Panc1 (cell line): ENCODE results near the gene CCDC83. TPM values are rescaled to one million over a fixed set of nuclear protein-coding genes. Genes with fewer than 3 reads are reported as not detected.

Experiments
- ATAC-seq: fragments of 200-7000 bp; cut with Tn5 transposase; 2 replicates; pipeline ENCODE4 v1.9.1; 2020; ENCODE audit warnings: mild to moderate bottlenecking, moderate library complexity
- BruUV-seq: library from RNA; stranded (reverse); fragments of 400-500 nt; replicated peaks from 2 replicates; lab custom pipeline; 2021; lab: Mats Ljungman, UMichigan
- CTCF ChIA-PET: fragments of 300-600 bp; sonication (Branson Sonifier 250); formaldehyde crosslinking; loops from one replicate; lab custom pipeline; 2022; ENCODE audit warnings: antibody characterized with exemption; lab: Charles Lee
- POLR2A ChIA-PET: fragments of 300-600 bp; sonication (Branson Sonifier 250); formaldehyde crosslinking; loops from one replicate; lab custom pipeline; 2022; ENCODE audit warnings: antibody characterized with exemption; lab: Charles Lee
- DNase-seq: peaks from one replicate; pipeline ENCODE4 v3.0.0-alpha.2; 2010; ENCODE audit warnings: low read depth, low spot score
- H3K27ac ChIP-seq: 2 replicates; pipeline ENCODE4 v1.5.1; 2011; ENCODE audit warnings: mild to moderate bottlenecking, low read length, inconsistent platforms
- H3K27me3 ChIP-seq: fragments of 200-500 bp; sonication (Bioruptor generic); 2 replicates; pipeline ENCODE4 v1.6.0; 2014; ENCODE audit warnings: low read length, inconsistent platforms; ENCODE audit not compliant: control insufficient read depth, insufficient read depth
- H3K36me3 ChIP-seq: fragments of 200-500 bp; sonication (Bioruptor generic); 2 replicates; pipeline ENCODE4 v1.5.1; 2014; ENCODE audit warnings: inconsistent platforms, mild to moderate bottlenecking, low read length, moderate library complexity; ENCODE audit not compliant: control insufficient read depth, insufficient read depth
- H3K4me1 ChIP-seq: 2 replicates; pipeline ENCODE4 v1.5.1; 2011; ENCODE audit warnings: inconsistent platforms, mild to moderate bottlenecking, low read length, moderate library complexity; ENCODE audit not compliant: control insufficient read depth, insufficient read depth
- H3K4me3 ChIP-seq, 2 experiments: 2 replicates each; pipeline ENCODE4 v1.5.1; 2011 to 2012; ENCODE audit warnings: low read depth in 2 of 2, low read length in 2 of 2, mild to moderate bottlenecking in 2 of 2, inconsistent platforms in 1 of 2, moderate library complexity in 1 of 2
- H3K9me3 ChIP-seq: fragments of 200-500 bp; sonication (Bioruptor generic); 2 replicates; pipeline ENCODE4 v1.5.1; 2014; ENCODE audit warnings: low read depth, mild to moderate bottlenecking, inconsistent platforms, low read length, moderate library complexity; ENCODE audit not compliant: control insufficient read depth, insufficient read depth
- CTCF ChIP-seq: fragments of 450-650 bp; IDR thresholded peaks from 2 replicates; pipeline ENCODE4 v1.5.1; 2017; ENCODE audit warnings: mild to moderate bottlenecking
- POLR2AphosphoS5 ChIP-seq: IDR thresholded peaks from 2 replicates; pipeline ENCODE4 v1.6.1; 2012; ENCODE audit warnings: mild to moderate bottlenecking, low read depth, low read length, moderate library complexity
- REST ChIP-seq, 2 experiments: IDR thresholded peaks; 2 replicates each; pipeline ENCODE4 v1.6.1; 2011 to 2012; ENCODE audit warnings: low read depth in 2 of 2, control low read depth in 1 of 2, low read length in 1 of 2, mild to moderate bottlenecking in 1 of 2, moderate library complexity in 1 of 2; ENCODE audit not compliant: insufficient read depth in 1 of 2
- SIN3A ChIP-seq: IDR thresholded peaks from 2 replicates; pipeline ENCODE4 v1.6.1; 2012; ENCODE audit warnings: low read depth, mild to moderate bottlenecking, low read length, moderate library complexity, borderline replicate concordance; ENCODE audit not compliant: insufficient read depth
- TCF7L2 ChIP-seq: IDR thresholded peaks from 2 replicates; pipeline ENCODE4 v1.6.1; 2011; ENCODE audit warnings: mild to moderate bottlenecking, low read depth, low read length, inconsistent platforms
- in situ Hi-C: cut with HindIII; loops from 2 replicates; pipeline ENCODE4 v1.10.0; 2016; ENCODE audit warnings: low sequenced_read_pairs, low pct_unique_long_range_greater_than_20kb
- intact Hi-C: fragments of 100-400 bp; cut with micrococcal nuclease; formaldehyde crosslinking; loops from one replicate; pipeline ENCODE4 v1.10.0; 2022; ENCODE audit not compliant: unreplicated experiment
- total RNA-seq: library from RNA; stranded (reverse); gene quantifications from one replicate; pipeline ENCODE4 v1.2.1, GENCODE V29; 2021; ENCODE audit not compliant: unreplicated experiment

The CCDC83 gene
- total RNA-seq, 1 experiment from 2014 or later = not detected

DNA sequence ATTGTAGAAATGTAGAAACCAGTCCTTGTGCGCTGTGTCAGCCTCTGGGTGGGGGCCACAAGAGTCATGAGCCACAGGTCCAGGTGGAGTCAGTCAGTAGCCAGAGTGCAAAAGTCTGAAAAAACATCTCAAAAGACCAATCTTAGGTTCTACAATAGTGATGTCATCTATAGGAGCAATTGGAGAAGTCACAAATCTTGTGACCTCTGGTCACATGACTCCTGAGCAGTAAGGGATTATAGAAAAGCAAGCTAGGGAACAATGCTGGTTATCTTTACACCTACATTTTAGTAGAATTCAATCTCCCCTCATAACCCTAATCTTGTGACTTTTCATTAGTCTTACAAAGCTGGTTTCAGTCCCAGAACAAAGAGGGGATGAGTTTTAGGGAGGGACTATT lies 82.7 kb downstream of the CCDC83 start:
- Histone ChIP-seq H3K4me3 (no peak overlapping the region), H3K27ac (no peak overlapping the region), H3K36me3 (no peaks in the 10 kb centered on the region), H3K9me3 (no peaks in the 10 kb centered on the region), H3K4me1 (no peaks in the 10 kb centered on the region), H3K27me3 (no peaks in the 10 kb centered on the region)
- CTCF ChIA-PET = no interaction called here
- TF ChIP-seq SIN3A (no peak), TCF7L2 (no peak), POLR2AphosphoS5 (no peak), CTCF (no peak), REST (IDR thresholded peaks at IDR 0.05; ENCODE audit: insufficient read depth in 1 of 2, low read depth in 2 of 2, low read length in 1 of 2) (no peak)
- ATAC-seq (no peak), DNase-seq (no peak)
- intact Hi-C loops (no loop called here), in situ Hi-C loops (no loop called here)
- BruUV-seq = no TSS peak
- POLR2A ChIA-PET = no interaction called here

- POLR2A ChIA-PET = interaction anchor here (0.7 kb wide), 1 partner anchor 217 kb away, joined by 3 read pairs; no protein-coding TSS in a partner anchor
- in situ Hi-C loops = no loop called here
Measured at GRCh38 chr11:85939099-85940015, 84.2 kb downstream of the CCDC83 start.

More at GRCh38 chr11:85939099-85940015, 84.2 kb downstream of the CCDC83 start:
- intact Hi-C loops = loop anchor here (5.0 to 10.0 kb wide), 2 partner anchors 278 to 355 kb away; no protein-coding TSS in a partner anchor
- H3K27me3 ChIP-seq = no peaks in the 10 kb centered on the region
- no peak overlapping the region for H3K4me3 ChIP-seq
- CTCF ChIA-PET = interaction anchor here (0.6 kb wide), 1 partner anchor 739 kb away, joined by 4 read pairs; no protein-coding TSS in a partner anchor
- no peak for DNase-seq
- TF ChIP-seq CTCF (no peak), REST (IDR thresholded peaks at IDR 0.05; ENCODE audit: insufficient read depth in 1 of 2, low read depth in 2 of 2, low read length in 1 of 2) (no peak), POLR2AphosphoS5 (no peak)
- ATAC-seq = no peak
- H3K36me3 ChIP-seq = no peaks in the 10 kb centered on the region
- no peak overlapping the region for H3K27ac ChIP-seq
- no TSS peak for BruUV-seq
- H3K9me3 ChIP-seq = no peaks in the 10 kb centered on the region
- H3K4me1 ChIP-seq = no peaks in the 10 kb centered on the region
